ENCODE results near the gene TMEM270.

DNA sequence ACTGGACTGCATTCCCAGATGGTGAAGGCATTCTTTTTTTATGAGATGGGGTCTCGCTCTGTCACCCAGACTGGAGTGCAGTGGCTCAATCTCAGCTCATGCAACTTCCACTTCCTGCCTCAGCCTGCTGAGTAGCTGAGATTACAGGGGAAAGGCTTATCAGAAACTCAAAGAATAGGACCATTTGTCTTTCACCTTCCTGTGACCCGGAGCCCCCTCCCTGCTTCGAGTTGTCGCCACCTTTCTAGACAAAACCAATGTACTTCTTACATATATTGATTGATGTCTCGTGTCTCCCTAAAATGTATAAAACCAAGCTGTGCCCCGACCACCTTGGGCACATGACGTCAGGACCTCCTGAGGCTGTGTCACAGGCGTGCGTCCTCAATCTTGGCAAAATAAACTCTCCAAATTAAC is 16.8 kb upstream of the TMEM270 start:
- TF ChIP-seq CTCF (IDR thresholded peaks at IDR 0.05) (no peak), POLR2AphosphoS5 (IDR thresholded peaks at IDR 0.05) (no peak)

All from gastroesophageal sphincter (tissue), 3 donors.